ENCODE results near the gene ZNRF2.

The ZNRF2 gene

GRCh38 chr7:30284298-30285066 is at the start of gene ZNRF2:
Gene ZNRF2, plus strand, starts transcription at chr7:30284597. Its CDS starts 761 bp downstream, at chr7:30285358.
- peak; percentile 98 for DNase-seq

DNA sequence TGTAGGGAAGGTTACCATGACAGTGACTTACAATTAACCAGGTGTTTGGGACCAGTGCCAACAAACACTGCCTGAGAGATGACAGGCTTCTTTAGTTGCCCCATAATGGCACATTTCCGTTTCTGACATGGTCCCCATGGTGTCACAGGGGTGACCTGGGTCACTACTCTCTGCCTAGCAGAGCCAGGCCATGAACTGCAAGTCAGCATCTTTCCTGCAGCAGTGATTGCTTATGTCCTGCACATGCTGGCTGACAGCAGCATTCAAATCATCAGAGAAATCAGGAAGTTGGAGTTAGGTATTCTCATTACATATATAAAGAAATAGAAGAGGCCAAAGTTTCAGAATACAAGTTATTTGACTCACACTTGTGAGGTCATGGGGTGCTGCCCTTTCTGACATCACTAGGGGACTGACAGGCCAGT is 47.1 kb upstream of the ZNRF2 start:
- DNase-seq, result no peak

GRCh38 chr7:30238721-30239441 is 45.5 kb upstream of the ZNRF2 start:
- DNase-seq, result no peak

- DNase-seq, result no peak
These were observed 44.1 kb upstream of the ZNRF2 start for GRCh38 chr7:30240106-30240800.

GRCh38 chr7:30241767-30242166 is 42.6 kb upstream of the ZNRF2 start:
- no peak for DNase-seq

DNA sequence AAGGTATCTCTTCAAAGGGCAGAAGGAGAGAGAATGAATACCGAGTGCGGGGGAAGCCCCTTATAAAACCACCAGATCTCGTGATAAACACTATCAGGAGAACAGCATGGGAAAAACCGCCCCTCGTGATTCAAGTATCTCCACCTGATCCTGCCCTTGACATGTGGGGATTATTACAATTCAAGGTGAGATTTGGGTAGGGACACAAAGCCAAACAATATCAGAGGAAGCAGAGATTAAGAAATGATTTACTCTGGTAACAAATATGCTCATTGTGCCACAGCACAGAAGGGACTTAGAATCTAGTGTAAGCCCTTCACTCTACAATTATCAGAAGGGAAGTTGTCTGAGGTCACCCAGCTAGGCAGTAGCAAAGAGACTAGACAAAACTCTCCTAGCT is 40.1 kb upstream of the ZNRF2 start:
- DNase-seq, result no peak

DNA sequence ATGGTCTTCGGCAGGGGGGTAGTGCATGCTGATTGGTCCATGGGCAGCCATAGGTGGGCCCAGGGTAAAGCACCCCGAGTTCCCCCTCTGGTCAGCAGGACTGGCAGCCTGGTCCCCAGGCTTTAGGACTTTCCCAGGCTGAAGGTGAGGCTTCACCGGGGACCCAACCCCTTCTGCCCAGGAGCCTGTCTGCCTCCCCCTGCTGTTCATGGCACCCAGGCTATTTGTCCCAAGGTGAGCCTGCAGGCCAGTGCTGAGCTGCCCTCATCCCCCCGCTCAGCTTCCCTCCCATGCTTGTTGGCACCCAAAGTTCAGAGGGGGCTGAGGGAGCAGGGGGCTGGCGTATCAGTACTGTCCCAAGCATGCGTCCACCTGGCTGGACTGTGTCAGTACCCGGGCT is 38.5 kb upstream of the ZNRF2 start:
- DNase-seq, result no peak

GRCh38 chr7:30246392-30246791 is 38.0 kb upstream of the ZNRF2 start:
- no peak for DNase-seq

- DNase-seq, result no peak
These were observed 36.6 kb upstream of the ZNRF2 start for GRCh38 chr7:30247541-30248401.

DNA sequence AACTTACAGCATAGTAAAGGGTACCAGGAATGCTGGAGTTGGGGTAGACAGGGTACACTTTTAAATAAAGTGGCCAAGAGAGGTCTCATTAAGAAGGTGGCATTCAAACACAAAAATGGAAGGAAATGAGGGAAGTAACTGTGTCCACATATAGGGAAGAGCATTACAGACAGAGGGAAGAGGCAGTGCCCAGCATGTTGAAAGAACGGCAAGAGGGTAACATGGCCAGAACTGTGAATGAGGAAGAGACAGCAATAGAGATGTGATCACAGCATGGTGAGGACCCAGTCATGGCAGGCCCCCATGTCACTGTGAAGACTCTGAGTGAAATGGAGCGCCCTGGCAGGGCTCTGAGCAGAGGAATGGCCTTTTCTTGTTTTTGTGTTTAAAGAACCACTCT is 35.1 kb upstream of the ZNRF2 start:
- no peak for DNase-seq

GRCh38 chr7:30249986-30250774 is 34.2 kb upstream of the ZNRF2 start:
- no peak for DNase-seq

GRCh38 chr7:30251708-30252329 is 32.6 kb upstream of the ZNRF2 start:
- no peak for DNase-seq

GRCh38 chr7:30252885-30253795 is 31.3 kb upstream of the ZNRF2 start:
- DNase-seq, result no peak

DNA sequence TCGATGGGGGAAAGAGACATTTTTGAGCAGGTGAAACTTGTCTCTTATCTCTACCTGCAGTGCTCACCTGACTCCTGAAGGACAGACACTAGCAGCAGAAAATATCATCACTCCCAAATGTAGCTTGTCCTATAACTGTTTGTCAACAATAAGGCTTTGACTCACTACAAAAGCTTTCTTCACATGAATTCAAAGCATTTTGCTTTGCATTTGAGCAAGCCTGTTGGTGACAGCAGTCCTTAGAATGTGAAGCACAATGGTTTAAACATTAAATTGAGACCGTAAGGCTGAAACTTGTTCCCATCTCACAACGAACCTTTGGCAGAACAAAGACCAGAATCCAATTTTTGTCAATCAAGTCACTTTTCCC is 30.6 kb upstream of the ZNRF2 start:
- no peak for DNase-seq

DNA sequence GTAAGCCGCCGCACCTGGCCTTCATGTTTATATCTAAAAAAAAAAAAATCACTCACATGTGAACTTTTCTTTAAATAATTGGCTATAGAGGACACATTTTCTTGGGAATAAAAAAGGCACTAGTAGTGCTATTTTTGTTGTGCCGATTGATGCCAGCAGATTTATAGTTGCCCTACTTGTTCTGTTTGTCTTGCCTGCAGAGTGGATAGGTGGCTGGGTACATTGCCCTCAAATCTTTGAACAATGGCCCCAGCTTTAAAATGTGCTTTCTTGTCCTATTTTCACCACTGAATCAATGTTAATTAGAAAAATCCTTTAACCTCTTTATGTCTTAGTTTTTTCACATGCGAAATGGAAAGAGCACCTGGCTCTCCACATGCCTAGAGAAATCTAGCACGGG is 30.1 kb upstream of the ZNRF2 start:
- no peak for DNase-seq

DNA sequence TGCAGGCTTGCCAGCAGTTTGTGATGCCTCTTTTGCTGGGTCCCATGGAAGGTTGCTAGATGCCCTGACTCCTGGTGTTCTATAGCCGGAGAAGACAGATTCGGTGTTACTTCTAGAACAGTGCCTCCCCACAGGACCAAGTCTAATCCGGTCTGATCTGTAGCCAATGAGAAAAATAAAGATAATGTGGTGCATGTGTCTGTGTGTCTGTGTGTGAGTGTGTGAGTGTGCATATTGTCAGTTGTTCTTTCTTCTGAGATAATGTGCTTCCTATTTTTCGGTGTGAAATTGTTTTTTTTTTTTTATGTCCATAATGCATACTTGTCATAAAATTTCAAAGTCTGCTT is 29.7 kb upstream of the ZNRF2 start:
- no peak for DNase-seq

DNA sequence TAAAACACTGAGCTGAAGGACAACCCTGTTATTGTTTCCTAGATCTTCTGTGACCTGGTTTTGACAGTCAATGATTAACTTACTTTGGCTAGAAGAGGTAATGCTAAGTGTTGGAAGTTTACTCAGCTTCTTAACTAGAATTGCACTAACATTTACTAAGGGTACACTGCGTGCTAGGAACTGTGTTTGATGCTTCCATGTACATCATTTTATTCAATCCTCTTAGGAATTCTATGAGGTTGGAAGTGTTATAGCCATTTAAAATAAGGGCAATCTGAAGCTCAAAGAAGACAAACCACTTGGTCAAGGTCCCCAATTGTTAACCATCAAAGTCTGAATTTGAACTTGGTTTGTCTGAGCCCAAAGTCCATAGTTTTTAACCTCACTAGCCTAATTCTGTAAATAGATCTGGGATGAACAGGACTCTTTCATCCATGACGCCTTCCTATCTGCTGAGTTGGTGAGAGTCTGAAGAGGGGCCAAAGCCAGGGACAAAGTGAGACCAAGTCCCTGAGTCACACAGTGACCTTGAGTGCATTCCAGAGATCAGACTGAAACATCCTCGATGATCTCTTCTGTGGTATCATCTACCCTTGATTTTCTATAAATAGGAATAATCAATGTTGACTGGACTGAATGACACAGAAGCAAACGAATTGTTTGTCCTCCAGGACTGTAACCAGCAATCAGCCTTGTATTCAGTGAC is 29.2 kb upstream of the ZNRF2 start:
- DNase-seq, result no peak

- DNase-seq, result no peak
These were observed 28.0 kb upstream of the ZNRF2 start for GRCh38 chr7:30256349-30256858.

GRCh38 chr7:30260246-30260768 is 24.1 kb upstream of the ZNRF2 start:
- DNase-seq, result no peak
